ENCODE results near the gene SERPINA7. TPM values are rescaled to one million over a fixed set of nuclear protein-coding genes. Genes with fewer than 3 reads are reported as not detected.

SERPINA7 gene
- total RNA-seq, 1 experiment from 2014 or later: not detected

GRCh38 chrX:106023947-106024346, 14.6 kb downstream of the SERPINA7 start:
- Histone ChIP-seq H3K27me3 (ENCODE audit: low read length) (0 out of 2 replicates have a peak, but pooled peaks cover 9% of the 10 kb centered on the region), H3K4me3 (ENCODE audit: low read length) (no peak overlapping the region), H2AFZ (ENCODE audit: low read length) (no peak overlapping the region), H3K4me1 (ENCODE audit: insufficient read depth, low read length) (no peaks in the 10 kb centered on the region), H4K20me1 (ENCODE audit: low read length) (no peaks in the 10 kb centered on the region), H3K4me2 (ENCODE audit: low read length) (no peak overlapping the region), H3K9me2 (replicated peaks; ENCODE audit: low read length) (no peaks in the 10 kb centered on the region), H3K9ac (ENCODE audit: low read length) (no peak overlapping the region), H3K9me3 (ENCODE audit: low read length) (no peaks in the 10 kb centered on the region), H3K36me3 (ENCODE audit: low read depth, low read length) (no peaks in the 10 kb centered on the region), H3F3A (ENCODE audit: low read length, unreplicated experiment) (no peaks in the 10 kb centered on the region), H3K79me2 (ENCODE audit: low read length) (no peaks in the 10 kb centered on the region), H3K27ac (ENCODE audit: low read length) (no peak overlapping the region)
- CTCF ChIA-PET: no interaction called here
- BruUV-seq (replicated peaks): no TSS peak
- DNase-seq: no peak
- ATAC-seq: no peak
- intact Hi-C loops (cut with micrococcal nuclease): no loop called here
- TF ChIP-seq EZH2 (IDR thresholded peaks at IDR 0.05; ENCODE audit: low read length, unreplicated experiment) (no peak), EZH2phosphoT487 (IDR thresholded peaks at IDR 0.05; ENCODE audit: borderline replicate concordance, low read length) (no peak), CTCF (conservative IDR thresholded peaks at IDR 0.05; ENCODE audit: low read depth, low read length) (no peak)
- POLR2A ChIA-PET (ENCODE audit: unreplicated experiment): no interaction called here

- no peaks in the 10 kb centered on the region for H3K9me3 ChIP-seq (ENCODE audit: low read length)
- POLR2A ChIA-PET (ENCODE audit: unreplicated experiment): no interaction called here
- H3K4me3 ChIP-seq (ENCODE audit: low read length): no peak overlapping the region
- no peak overlapping the region for H2AFZ ChIP-seq (ENCODE audit: low read length)
- BruUV-seq (replicated peaks): no TSS peak
- CTCF ChIA-PET: no interaction called here
- H3K9me2 ChIP-seq (replicated peaks; ENCODE audit: low read length): no peaks in the 10 kb centered on the region
- H3K9ac ChIP-seq (ENCODE audit: low read length): no peak overlapping the region
- H3K4me1 ChIP-seq (ENCODE audit: insufficient read depth, low read length): no peaks in the 10 kb centered on the region
- ATAC-seq: no peak
- H3F3A ChIP-seq (ENCODE audit: low read length, unreplicated experiment): no peaks in the 10 kb centered on the region
- H3K4me2 ChIP-seq (ENCODE audit: low read length): no peak overlapping the region
- intact Hi-C loops (cut with micrococcal nuclease): no loop called here
- H3K27ac ChIP-seq (ENCODE audit: low read length): no peak overlapping the region
- no peaks in the 10 kb centered on the region for H4K20me1 ChIP-seq (ENCODE audit: low read length)
- DNase-seq: no peak
- 0 out of 2 replicates have a peak, but pooled peaks cover 9% of the 10 kb centered on the region for H3K27me3 ChIP-seq (ENCODE audit: low read length)
- TF ChIP-seq CTCF (conservative IDR thresholded peaks at IDR 0.05; ENCODE audit: low read depth, low read length): no peak
- no peak for TF ChIP-seq EZH2phosphoT487 (IDR thresholded peaks at IDR 0.05; ENCODE audit: borderline replicate concordance, low read length)
- TF ChIP-seq EZH2 (IDR thresholded peaks at IDR 0.05; ENCODE audit: low read length, unreplicated experiment): no peak
- H3K36me3 ChIP-seq (ENCODE audit: low read depth, low read length): no peaks in the 10 kb centered on the region
- no peaks in the 10 kb centered on the region for H3K79me2 ChIP-seq (ENCODE audit: low read length)
These were observed 16.3 kb downstream of the SERPINA7 start for GRCh38 chrX:106022238-106022637.

GRCh38 chrX:106014119-106014775, 24.3 kb downstream of the SERPINA7 start:
- H3K4me3 ChIP-seq (ENCODE audit: low read length): no peak overlapping the region
- no peaks in the 10 kb centered on the region for H3K36me3 ChIP-seq (ENCODE audit: low read depth, low read length)
- H3K9me2 ChIP-seq (replicated peaks; ENCODE audit: low read length): no peaks in the 10 kb centered on the region
- H2AFZ ChIP-seq (ENCODE audit: low read length): no peak overlapping the region
- CTCF ChIA-PET: no interaction called here
- H4K20me1 ChIP-seq (ENCODE audit: low read length): no peaks in the 10 kb centered on the region
- intact Hi-C loops (cut with micrococcal nuclease): no loop called here
- H3K27me3 ChIP-seq (ENCODE audit: low read length): no peaks in the 10 kb centered on the region
- H3K4me1 ChIP-seq (ENCODE audit: insufficient read depth, low read length): no peaks in the 10 kb centered on the region
- H3F3A ChIP-seq (ENCODE audit: low read length, unreplicated experiment): no peaks in the 10 kb centered on the region
- no TSS peak for BruUV-seq (replicated peaks)
- H3K9ac ChIP-seq (ENCODE audit: low read length): no peak overlapping the region
- H3K27ac ChIP-seq (ENCODE audit: low read length): no peak overlapping the region
- no peak overlapping the region for H3K4me2 ChIP-seq (ENCODE audit: low read length)
- no peaks in the 10 kb centered on the region for H3K9me3 ChIP-seq (ENCODE audit: low read length)
- H3K79me2 ChIP-seq (ENCODE audit: low read length): no peaks in the 10 kb centered on the region
- no peak for DNase-seq
- TF ChIP-seq CTCF (conservative IDR thresholded peaks at IDR 0.05; ENCODE audit: low read depth, low read length): no peak
- no peak for TF ChIP-seq EZH2phosphoT487 (IDR thresholded peaks at IDR 0.05; ENCODE audit: borderline replicate concordance, low read length)
- no peak for TF ChIP-seq EZH2 (IDR thresholded peaks at IDR 0.05; ENCODE audit: low read length, unreplicated experiment)
- no peak for ATAC-seq
- POLR2A ChIA-PET (ENCODE audit: unreplicated experiment): no interaction called here
